ENCODE data around the gene ZDHHC14.

ZDHHC14 gene

GRCh38 chr6:157484181-157484580, 103.2 kb downstream of the ZDHHC14 start:
- no peak overlapping the region for H3K4me3 ChIP-seq (ENCODE audit: severe bottlenecking)
- no peak overlapping the region for H3K27ac ChIP-seq (ENCODE audit: poor library complexity, severe bottlenecking)
- no peak for DNase-seq (ENCODE audit: low spot score)
- TF ChIP-seq CTCF (IDR thresholded peaks at IDR 0.05; ENCODE audit: poor library complexity, severe bottlenecking): no peak
- peaks cover 2% of the 10 kb centered on the region for H3K9me3 ChIP-seq (ENCODE audit: severe bottlenecking)
- H3K4me1 ChIP-seq (ENCODE audit: insufficient read depth, poor library complexity, severe bottlenecking): no peaks in the 10 kb centered on the region
- H3K36me3 ChIP-seq (ENCODE audit: low read depth): no peaks in the 10 kb centered on the region
- ATAC-seq (ENCODE audit: low read depth): no peak
- H3K27me3 ChIP-seq (ENCODE audit: insufficient read depth, poor library complexity, severe bottlenecking): no peaks in the 10 kb centered on the region

- ATAC-seq (ENCODE audit: low read depth) (no peak), DNase-seq (ENCODE audit: low spot score) (no peak)
- H3K4me3 ChIP-seq (ENCODE audit: severe bottlenecking): no peak overlapping the region
- TF ChIP-seq CTCF (IDR thresholded peaks at IDR 0.05; ENCODE audit: poor library complexity, severe bottlenecking): no peak
- no peaks in the 10 kb centered on the region for H3K36me3 ChIP-seq (ENCODE audit: low read depth)
- no peaks in the 10 kb centered on the region for H3K27me3 ChIP-seq (ENCODE audit: insufficient read depth, poor library complexity, severe bottlenecking)
- no peaks in the 10 kb centered on the region for H3K4me1 ChIP-seq (ENCODE audit: insufficient read depth, poor library complexity, severe bottlenecking)
- H3K27ac ChIP-seq (ENCODE audit: poor library complexity, severe bottlenecking): no peak overlapping the region
- H3K9me3 ChIP-seq (ENCODE audit: severe bottlenecking): peaks cover 2% of the 10 kb centered on the region
These were observed 105.6 kb downstream of the ZDHHC14 start for GRCh38 chr6:157486572-157486971.

- Histone ChIP-seq H3K4me3 (ENCODE audit: severe bottlenecking) (no peak overlapping the region), H3K27me3 (ENCODE audit: insufficient read depth, poor library complexity, severe bottlenecking) (no peaks in the 10 kb centered on the region), H3K4me1 (ENCODE audit: insufficient read depth, poor library complexity, severe bottlenecking) (no peaks in the 10 kb centered on the region), H3K27ac (ENCODE audit: poor library complexity, severe bottlenecking) (no peak overlapping the region), H3K9me3 (ENCODE audit: severe bottlenecking) (peaks cover 2% of the 10 kb centered on the region), H3K36me3 (ENCODE audit: low read depth) (no peaks in the 10 kb centered on the region)
- no peak for DNase-seq (ENCODE audit: low spot score)
- TF ChIP-seq CTCF (IDR thresholded peaks at IDR 0.05; ENCODE audit: poor library complexity, severe bottlenecking): no peak
- ATAC-seq (ENCODE audit: low read depth): no peak
These were observed 106.3 kb downstream of the ZDHHC14 start for GRCh38 chr6:157487110-157487773.

- no peaks in the 10 kb centered on the region for H3K4me1 ChIP-seq (ENCODE audit: insufficient read depth, poor library complexity, severe bottlenecking)
- H3K27ac ChIP-seq (ENCODE audit: poor library complexity, severe bottlenecking): no peak overlapping the region
- peaks cover 2% of the 10 kb centered on the region for H3K9me3 ChIP-seq (ENCODE audit: severe bottlenecking)
- no peaks in the 10 kb centered on the region for H3K27me3 ChIP-seq (ENCODE audit: insufficient read depth, poor library complexity, severe bottlenecking)
- no peak overlapping the region for H3K4me3 ChIP-seq (ENCODE audit: severe bottlenecking)
- no peak for TF ChIP-seq CTCF (IDR thresholded peaks at IDR 0.05; ENCODE audit: poor library complexity, severe bottlenecking)
- H3K36me3 ChIP-seq (ENCODE audit: low read depth): no peaks in the 10 kb centered on the region
- ATAC-seq (ENCODE audit: low read depth) (no peak), DNase-seq (ENCODE audit: low spot score) (no peak)
These were observed 107.1 kb downstream of the ZDHHC14 start for GRCh38 chr6:157488058-157488457.

GRCh38 chr6:157488716-157489118, 107.7 kb downstream of the ZDHHC14 start:
- Histone ChIP-seq H3K36me3 (ENCODE audit: low read depth) (no peaks in the 10 kb centered on the region), H3K27me3 (ENCODE audit: insufficient read depth, poor library complexity, severe bottlenecking) (no peaks in the 10 kb centered on the region), H3K4me3 (ENCODE audit: severe bottlenecking) (no peak overlapping the region), H3K27ac (ENCODE audit: poor library complexity, severe bottlenecking) (no peak overlapping the region), H3K9me3 (ENCODE audit: severe bottlenecking) (peaks cover 2% of the 10 kb centered on the region), H3K4me1 (ENCODE audit: insufficient read depth, poor library complexity, severe bottlenecking) (no peaks in the 10 kb centered on the region)
- no peak for ATAC-seq (ENCODE audit: low read depth)
- TF ChIP-seq CTCF (IDR thresholded peaks at IDR 0.05; ENCODE audit: poor library complexity, severe bottlenecking): no peak
- DNase-seq (ENCODE audit: low spot score): no peak
